IPS-20b (cell line): ENCODE measurements around the gene DPY19L1.

Experiments
- H3K27ac ChIP-seq: one replicate; pipeline ENCODE4 v1.5.1; 2013; ENCODE audit warnings: low read length
- H3K27me3 ChIP-seq: 2 replicates; pipeline ENCODE4 v1.6.1; 2013; ENCODE audit warnings: mild to moderate bottlenecking, low read length, inconsistent platforms; ENCODE audit not compliant: insufficient read depth
- H3K36me3 ChIP-seq: 2 replicates; pipeline ENCODE4 v1.6.1; 2013; ENCODE audit warnings: low read depth, mild to moderate bottlenecking, inconsistent platforms, low read length, moderate library complexity; ENCODE audit not compliant: insufficient read depth
- H3K4me1 ChIP-seq: 2 replicates; pipeline ENCODE4 v1.6.1; 2013; ENCODE audit warnings: mild to moderate bottlenecking, control low read depth, inconsistent platforms, low read length, moderate library complexity; ENCODE audit not compliant: insufficient read depth
- H3K4me3 ChIP-seq: 2 replicates; pipeline ENCODE4 v1.5.1; 2013; ENCODE audit warnings: mild to moderate bottlenecking, low read length, inconsistent platforms
- H3K9ac ChIP-seq: 2 replicates; pipeline ENCODE4 v1.6.1; 2013; ENCODE audit warnings: low read depth, mild to moderate bottlenecking, inconsistent platforms, low read length, moderate library complexity
- H3K9me3 ChIP-seq: 2 replicates; pipeline ENCODE4 v1.6.1; 2013; ENCODE audit warnings: mild to moderate bottlenecking, low read depth, low read length, inconsistent platforms; ENCODE audit not compliant: insufficient read depth

The DPY19L1 gene

DNA sequence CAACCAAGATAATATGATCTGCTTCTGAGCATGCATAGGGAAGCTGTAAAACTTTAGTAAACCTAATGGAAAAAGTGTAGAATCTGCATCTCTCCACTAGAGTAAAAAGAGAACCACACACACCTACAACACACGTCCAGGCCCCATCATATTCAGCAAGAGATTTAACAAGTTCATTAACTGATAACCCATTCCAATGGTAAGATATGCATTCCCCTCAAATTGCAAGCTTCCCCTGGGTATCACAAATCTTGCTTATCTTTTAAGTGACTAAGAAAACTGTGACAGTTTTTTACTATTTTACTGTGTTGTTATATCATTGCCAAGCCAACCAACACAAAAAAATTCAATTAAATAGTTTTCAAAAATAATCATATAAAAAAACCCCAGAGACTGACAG, 8.0 kb downstream of the DPY19L1 start:
- H3K27me3 ChIP-seq: no peaks in the 10 kb centered on the region
- H3K4me3 ChIP-seq: no peak overlapping the region
- H3K4me1 ChIP-seq: peaks cover 21% of the 10 kb centered on the region
- H3K9ac ChIP-seq: no peak overlapping the region
- no peak overlapping the region for H3K27ac ChIP-seq
- H3K36me3 ChIP-seq: no peaks in the 10 kb centered on the region
- no peaks in the 10 kb centered on the region for H3K9me3 ChIP-seq

DNA sequence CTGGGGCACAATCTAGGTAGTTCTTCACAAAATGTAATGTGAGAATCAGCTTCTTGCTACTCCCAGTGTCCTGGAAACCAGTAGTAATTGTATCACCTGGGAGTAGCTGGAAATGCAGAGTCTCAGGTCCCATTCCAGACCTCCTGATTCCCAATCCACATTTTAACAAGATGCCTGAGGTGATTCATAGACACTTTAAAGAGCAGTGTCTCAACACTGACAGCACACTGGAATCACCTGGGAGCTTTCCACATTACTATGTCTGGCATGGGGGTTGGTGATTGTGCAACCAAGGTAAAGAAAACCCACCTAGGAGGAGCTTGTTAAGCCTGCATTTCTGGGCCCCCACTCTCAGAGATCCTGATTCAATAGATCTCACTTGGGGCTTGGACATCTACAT, 11.1 kb downstream of the DPY19L1 start:
- Histone ChIP-seq H3K27me3 (no peaks in the 10 kb centered on the region), H3K4me3 (no peak overlapping the region), H3K9ac (no peak overlapping the region), H3K36me3 (no peaks in the 10 kb centered on the region), H3K27ac (no peak overlapping the region), H3K4me1 (peaks cover 24% of the 10 kb centered on the region), H3K9me3 (no peaks in the 10 kb centered on the region)

DNA sequence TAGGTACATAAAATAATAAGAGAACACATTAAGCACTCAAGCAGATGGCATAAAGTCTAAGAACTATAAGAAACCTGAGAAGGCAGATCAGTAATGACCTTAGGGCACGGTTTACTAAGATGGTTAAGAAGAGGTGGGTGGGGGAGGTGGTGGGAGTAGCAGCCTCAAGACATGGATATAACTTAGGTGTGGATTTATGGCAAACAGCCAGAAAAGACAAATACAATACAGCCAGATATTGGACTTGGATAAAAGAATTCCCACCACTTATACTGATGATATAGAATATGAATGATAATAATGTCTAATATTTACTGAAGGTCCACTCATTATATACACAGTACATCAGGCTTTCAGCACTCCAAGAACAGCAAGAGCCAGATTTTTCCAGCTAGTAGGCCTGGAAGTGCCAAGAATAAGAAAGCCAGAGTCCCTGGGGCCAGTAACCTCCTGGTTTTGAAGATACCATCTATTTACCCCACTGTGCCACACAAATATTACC, 11.9 kb downstream of the DPY19L1 start:
- H3K27ac ChIP-seq: no peak overlapping the region
- no peaks in the 10 kb centered on the region for H3K27me3 ChIP-seq
- H3K4me3 ChIP-seq: no peak overlapping the region
- no peak overlapping the region for H3K9ac ChIP-seq
- H3K36me3 ChIP-seq: no peaks in the 10 kb centered on the region
- no peaks in the 10 kb centered on the region for H3K9me3 ChIP-seq
- H3K4me1 ChIP-seq: peaks cover 26% of the 10 kb centered on the region

DNA sequence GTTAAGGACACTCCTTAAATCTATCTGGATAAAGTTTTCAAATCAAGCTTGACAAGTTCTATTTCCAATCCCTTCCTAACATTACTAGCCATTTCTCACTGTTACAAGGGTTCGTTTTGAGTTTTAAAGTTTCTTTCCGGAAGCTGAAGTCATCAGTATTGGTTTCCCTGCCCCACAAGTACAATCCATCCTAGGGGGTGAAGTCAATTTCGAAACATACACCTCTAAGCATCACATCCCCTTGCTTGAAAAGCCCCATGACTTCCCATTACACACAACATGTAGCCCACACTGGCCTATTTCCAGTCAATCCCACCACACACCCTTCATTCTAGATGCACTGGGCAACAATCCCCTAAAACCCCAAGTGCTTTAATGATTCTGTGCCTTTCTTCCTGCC, 13.0 kb downstream of the DPY19L1 start:
- Histone ChIP-seq H3K27ac (no peak overlapping the region), H3K9me3 (no peaks in the 10 kb centered on the region), H3K36me3 (no peaks in the 10 kb centered on the region), H3K4me3 (no peak overlapping the region), H3K27me3 (no peaks in the 10 kb centered on the region), H3K9ac (no peak overlapping the region), H3K4me1 (peaks cover 26% of the 10 kb centered on the region)

DNA sequence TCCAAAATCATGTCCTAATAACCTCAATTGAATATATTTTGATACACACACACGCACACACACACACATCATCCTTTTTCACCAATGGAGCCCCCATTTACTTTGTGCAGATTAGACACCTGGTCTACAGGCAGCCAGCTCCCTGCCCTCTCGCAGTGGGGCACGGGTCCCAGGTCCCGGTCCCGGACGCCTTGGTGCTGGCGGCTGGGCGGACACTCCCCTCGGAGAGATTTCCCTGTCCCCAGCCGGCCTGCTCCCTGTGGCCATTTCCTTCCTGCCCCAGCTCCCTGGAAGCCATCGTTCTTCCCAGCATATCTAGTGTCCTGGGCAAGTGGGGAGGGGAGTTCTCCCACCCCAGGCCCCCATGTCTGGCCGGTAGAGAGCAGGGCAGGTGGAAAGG, 14.6 kb downstream of the DPY19L1 start:
- no peak overlapping the region for H3K27ac ChIP-seq
- no peaks in the 10 kb centered on the region for H3K9me3 ChIP-seq
- H3K9ac ChIP-seq: no peak overlapping the region
- no peaks in the 10 kb centered on the region for H3K36me3 ChIP-seq
- peaks cover 21% of the 10 kb centered on the region for H3K4me1 ChIP-seq
- no peak overlapping the region for H3K4me3 ChIP-seq
- H3K27me3 ChIP-seq: no peaks in the 10 kb centered on the region

DNA sequence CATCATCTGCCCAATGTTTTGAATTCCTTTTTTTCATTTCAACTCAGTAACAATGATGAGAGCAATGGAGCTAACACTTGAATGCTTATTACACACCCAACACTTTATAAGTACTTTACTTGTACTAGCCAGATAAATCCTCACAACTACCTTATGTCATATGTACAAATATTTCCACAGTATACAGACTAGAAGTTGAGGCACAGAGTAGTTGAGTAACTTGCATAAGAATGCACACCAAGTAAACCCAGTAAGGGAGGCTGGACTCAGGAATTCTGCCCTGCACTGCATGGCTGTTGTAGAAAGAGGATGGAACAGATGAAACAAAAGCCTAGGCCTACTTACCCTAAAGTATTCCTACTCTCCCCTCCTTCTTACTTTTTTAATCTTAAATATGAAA, 15.8 kb downstream of the DPY19L1 start:
- no peak overlapping the region for H3K4me3 ChIP-seq
- no peaks in the 10 kb centered on the region for H3K27me3 ChIP-seq
- H3K9ac ChIP-seq: no peak overlapping the region
- H3K9me3 ChIP-seq: no peaks in the 10 kb centered on the region
- no peak overlapping the region for H3K27ac ChIP-seq
- peaks cover 19% of the 10 kb centered on the region for H3K4me1 ChIP-seq
- no peaks in the 10 kb centered on the region for H3K36me3 ChIP-seq

DNA sequence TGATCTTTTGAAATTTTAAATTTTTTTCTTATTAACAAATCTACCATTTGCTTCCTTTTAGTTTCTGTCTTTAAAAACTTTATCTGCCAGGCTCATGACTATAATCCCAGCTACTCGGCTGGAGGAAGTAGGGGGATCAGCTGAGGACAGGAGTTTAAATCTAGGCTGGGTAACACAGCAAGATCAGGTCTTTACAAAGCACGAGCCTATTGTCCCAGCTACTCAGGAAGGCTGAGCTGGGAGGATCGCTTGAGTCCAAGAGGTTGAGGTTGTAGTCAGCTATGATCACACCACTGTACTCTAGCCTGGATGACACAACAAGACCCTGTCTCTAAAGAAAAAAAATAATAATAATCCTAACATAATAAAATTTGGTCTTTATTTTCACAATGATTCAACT, 17.5 kb downstream of the DPY19L1 start:
- H3K27ac ChIP-seq: no peak overlapping the region
- peaks cover 17% of the 10 kb centered on the region; the same call in 1 of the 2 replicates for H3K4me1 ChIP-seq
- H3K9ac ChIP-seq: no peak overlapping the region
- no peak overlapping the region for H3K4me3 ChIP-seq
- H3K36me3 ChIP-seq: peaks cover 1% of the 10 kb centered on the region; the same call in 1 of the 2 replicates
- no peaks in the 10 kb centered on the region for H3K27me3 ChIP-seq
- no peaks in the 10 kb centered on the region for H3K9me3 ChIP-seq

DNA sequence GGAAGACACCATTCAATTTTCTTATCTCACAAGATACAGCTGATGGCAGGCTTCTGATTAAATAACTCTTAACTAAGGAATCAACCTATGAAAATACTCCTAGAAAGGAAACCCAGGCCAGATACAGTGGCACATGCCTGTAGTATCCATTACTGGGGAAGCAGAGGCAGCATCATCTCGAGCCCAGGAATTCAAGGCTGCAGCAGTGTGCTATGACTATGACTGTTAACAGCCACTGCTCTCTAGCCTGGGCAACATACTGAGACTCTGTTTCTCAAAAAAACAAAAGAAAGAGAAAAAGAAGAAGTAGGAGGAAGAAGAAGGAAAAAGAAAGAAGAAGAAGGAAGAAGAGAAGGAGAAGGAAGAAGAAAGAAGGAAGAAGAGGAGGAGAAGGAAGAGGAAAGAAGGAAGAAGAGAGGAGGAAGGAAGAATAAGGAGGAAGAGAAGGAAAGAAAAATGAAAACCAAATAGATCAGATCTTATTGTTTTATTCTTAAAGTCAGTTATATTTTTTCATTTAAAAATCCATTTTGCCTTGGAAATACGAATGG, 18.0 kb downstream of the DPY19L1 start:
- H3K27ac ChIP-seq: no peak overlapping the region
- no peak overlapping the region for H3K4me3 ChIP-seq
- no peak overlapping the region for H3K9ac ChIP-seq

DNA sequence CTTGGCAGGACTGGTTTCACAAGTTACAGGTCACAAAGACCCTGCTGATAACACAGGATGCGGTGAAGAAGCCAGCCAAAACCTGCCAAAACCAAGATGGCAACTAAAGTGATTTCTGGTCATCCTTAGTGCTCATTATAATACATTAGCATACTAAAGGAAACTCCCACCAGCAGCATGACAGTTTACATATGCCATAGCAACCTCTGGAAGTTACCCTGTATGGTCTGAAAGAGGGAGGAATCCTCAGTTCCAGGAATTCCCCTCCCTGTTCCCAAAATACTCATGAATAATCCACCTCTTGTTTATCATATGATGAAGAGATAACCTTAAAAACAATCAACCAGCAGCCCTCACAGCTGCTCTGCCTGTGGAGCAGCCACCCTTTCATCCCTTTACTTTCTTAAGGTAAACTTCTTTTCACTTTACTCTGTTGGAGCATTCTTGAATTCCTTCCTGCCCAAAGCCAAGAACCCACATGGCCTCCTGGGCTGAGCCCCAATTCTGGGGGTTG, 21.9 kb downstream of the DPY19L1 start:
- H3K9me3 ChIP-seq: no peaks in the 10 kb centered on the region
- H3K4me1 ChIP-seq: peaks cover 10% of the 10 kb centered on the region; the same call in 1 of the 2 replicates
- H3K27me3 ChIP-seq: no peaks in the 10 kb centered on the region
- H3K36me3 ChIP-seq: peaks cover 25% of the 10 kb centered on the region; the same call in 1 of the 2 replicates
- H3K9ac ChIP-seq: no peak overlapping the region
- no peak overlapping the region for H3K27ac ChIP-seq
- H3K4me3 ChIP-seq: no peak overlapping the region

More for the DNA sequence above, 18.0 kb downstream of the DPY19L1 start:
- H3K36me3 ChIP-seq: peaks cover 6% of the 10 kb centered on the region; the same call in 1 of the 2 replicates
- H3K4me1 ChIP-seq: peaks cover 17% of the 10 kb centered on the region; the same call in 1 of the 2 replicates
- H3K27me3 ChIP-seq: no peaks in the 10 kb centered on the region
- no peaks in the 10 kb centered on the region for H3K9me3 ChIP-seq

DNA sequence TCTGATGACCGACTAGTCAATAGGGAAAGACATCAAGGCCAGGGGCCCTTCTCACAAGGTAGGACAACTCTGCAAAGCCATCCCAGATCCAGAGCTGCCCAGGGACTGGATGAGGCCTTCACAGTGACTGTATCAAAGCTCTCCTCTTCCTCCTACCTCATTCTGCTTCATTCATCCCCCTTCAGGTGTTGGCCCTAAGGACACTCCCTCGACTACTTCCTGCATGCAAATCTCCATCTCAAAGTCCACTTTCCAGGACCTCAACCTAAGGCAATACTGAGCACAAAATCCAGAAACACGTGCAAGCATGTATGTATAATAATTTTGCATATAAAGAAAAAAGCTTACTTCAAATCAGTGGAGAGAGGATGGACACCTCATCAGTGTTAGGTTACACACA, 25.1 kb downstream of the DPY19L1 start:
- Histone ChIP-seq H3K27ac (no peak overlapping the region), H3K27me3 (no peaks in the 10 kb centered on the region), H3K4me1 (peaks cover 10% of the 10 kb centered on the region; the same call in 1 of the 2 replicates), H3K4me3 (no peak overlapping the region), H3K36me3 (peaks cover 25% of the 10 kb centered on the region; the same call in 1 of the 2 replicates), H3K9ac (no peak overlapping the region), H3K9me3 (no peaks in the 10 kb centered on the region)

DNA sequence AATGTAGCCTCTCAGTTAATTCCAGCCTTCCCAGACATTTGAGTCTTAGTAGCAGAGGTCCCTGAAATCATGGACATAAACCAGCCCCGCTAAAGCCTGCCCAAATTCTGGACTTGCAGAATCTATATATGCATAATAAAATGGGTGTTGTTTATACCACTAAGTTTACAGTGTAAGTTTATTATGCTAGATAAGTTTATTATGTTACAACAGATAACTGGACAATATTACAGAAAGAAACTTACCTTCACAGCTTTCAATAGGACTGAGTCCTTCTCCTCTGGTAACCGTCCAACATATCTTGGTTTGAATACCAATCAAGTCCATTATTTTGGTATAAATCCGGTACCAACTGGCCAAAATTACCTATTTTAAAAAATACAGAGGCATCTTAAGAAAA, 26.2 kb downstream of the DPY19L1 start:
- H3K9ac ChIP-seq: no peak overlapping the region
- peaks cover 25% of the 10 kb centered on the region; the same call in 1 of the 2 replicates for H3K36me3 ChIP-seq
- no peak overlapping the region for H3K4me3 ChIP-seq
- no peak overlapping the region for H3K27ac ChIP-seq
- no peaks in the 10 kb centered on the region for H3K9me3 ChIP-seq
- no peaks in the 10 kb centered on the region for H3K27me3 ChIP-seq
- H3K4me1 ChIP-seq: peaks cover 2% of the 10 kb centered on the region; the same call in 1 of the 2 replicates

DNA sequence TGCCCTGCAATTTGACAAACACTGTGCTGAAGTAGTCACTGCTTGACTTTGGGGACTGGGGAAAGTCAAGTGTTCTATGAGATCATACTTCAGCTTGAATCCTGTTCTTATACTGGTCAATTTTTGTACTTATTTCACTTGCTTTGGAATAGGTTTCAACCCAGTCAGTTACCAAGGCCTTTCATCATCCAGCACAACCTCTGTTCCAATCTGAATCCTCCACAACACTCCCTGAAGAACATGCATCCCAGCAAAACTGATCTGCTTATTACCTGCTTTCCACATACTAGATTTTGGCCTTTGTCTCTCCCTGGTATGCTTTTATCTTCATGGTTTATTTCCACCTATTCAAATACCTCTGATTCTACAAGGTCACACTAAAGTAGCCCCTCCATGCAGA, 29.5 kb downstream of the DPY19L1 start:
- Histone ChIP-seq H3K9ac (no peak overlapping the region), H3K9me3 (no peaks in the 10 kb centered on the region), H3K4me3 (no peak overlapping the region), H3K4me1 (peaks cover 3% of the 10 kb centered on the region; the same call in 1 of the 2 replicates), H3K36me3 (peaks cover 19% of the 10 kb centered on the region; the same call in 1 of the 2 replicates), H3K27me3 (no peaks in the 10 kb centered on the region), H3K27ac (no peak overlapping the region)
